Measurements from ENCODE around the gene TM9SF4.
"Not testable (repeated sequence)": the region's sequence is repeated elsewhere in the genome, so short reads cannot be mapped to it uniquely, and the experiment has no call there.

TM9SF4 gene

DNA sequence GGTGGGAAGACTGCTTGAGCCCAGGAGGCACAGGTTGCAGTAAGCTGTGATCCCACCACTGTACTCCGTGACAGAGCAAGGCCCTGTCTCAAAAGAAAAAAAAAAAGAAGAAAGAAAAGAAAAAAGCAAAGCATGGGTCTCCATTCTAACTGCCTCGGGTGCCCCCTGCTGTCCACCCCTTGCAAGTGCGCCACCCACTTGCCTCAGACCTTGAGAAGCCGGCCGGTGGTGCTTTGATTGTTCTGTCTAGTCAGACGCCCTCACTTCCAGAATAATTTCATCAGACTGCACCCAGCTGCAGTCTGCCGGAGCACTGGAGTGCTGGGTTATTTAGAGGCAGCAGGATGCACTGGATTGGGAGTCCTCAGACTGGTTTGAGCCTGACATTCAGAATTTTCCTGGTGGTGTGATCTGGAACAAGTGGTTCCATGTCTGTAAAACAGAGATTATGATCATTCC, 17.6 kb upstream of the TM9SF4 start:
- peak; percentile 56 for DNase-seq

DNA sequence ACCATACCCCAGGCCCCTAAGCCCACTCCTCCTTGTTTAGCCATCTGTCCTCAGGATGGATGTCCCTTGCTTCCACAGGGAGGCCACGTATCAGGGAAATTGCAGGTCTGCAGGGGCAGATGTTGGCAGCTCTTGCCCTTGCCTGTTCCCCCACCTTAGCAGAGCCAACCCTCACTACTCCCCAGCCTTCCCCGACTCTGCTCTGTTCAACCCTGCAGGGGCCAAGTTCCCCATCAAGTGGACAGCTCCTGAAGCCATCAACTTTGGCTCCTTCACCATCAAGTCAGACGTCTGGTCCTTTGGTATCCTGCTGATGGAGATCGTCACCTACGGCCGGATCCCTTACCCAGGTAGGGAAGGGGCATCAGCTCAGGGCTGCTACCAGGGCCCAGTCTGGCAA, 10.7 kb upstream of the TM9SF4 start:
- no peak for DNase-seq

DNA sequence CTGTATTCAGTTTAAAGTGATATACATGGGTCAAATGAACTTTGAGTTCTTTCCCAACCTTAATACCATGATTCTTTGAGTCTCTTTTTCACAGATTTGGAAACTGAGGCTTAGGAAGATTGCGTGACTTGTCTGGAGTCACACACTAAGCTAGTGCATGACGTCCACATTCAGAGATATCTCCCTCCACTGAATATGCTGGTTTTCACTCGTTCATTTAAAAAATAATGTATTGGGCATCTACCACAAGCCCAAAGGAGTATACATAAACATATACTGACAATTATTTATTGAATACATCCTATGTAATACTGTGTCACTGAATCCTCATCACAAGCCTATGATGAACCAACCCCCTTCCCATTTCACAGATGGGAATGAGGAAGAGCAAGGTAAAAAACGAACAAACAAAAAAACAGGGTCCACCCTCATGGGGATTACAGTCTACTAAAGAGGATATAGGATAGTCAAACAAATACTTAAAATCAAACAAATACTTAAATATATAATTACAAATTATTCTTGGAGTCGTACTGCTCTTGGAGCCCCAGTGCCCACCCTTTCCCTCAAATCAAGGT, 611 bp upstream of the TM9SF4 start:
- DNase-seq: no peak

DNA sequence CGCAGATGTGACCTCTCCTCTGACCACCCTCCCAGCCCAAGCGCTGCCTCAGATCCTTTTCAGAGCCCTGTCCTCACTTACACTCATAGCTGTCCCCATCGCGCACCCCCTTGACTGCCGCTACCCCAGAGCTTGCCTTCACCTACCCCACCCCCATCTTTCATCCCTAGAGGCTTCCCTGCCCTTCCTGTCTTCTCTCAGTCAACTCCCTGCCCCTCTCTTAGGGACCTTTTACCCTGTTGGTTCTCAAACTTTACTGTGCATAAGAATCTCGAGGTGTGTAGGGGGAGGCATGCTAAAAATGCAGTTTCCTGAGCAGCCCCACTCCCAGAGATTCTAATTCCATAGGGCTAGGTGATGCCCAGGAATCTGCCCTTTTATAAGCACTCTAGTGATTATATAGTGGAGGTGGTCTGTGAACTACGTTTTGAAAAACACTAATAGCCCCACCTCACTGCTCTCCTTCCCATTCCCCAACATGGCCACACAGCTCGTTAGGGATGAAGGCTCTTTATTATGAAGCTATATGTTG, 725 bp downstream of the TM9SF4 start:
- DNase-seq: no peak

DNA sequence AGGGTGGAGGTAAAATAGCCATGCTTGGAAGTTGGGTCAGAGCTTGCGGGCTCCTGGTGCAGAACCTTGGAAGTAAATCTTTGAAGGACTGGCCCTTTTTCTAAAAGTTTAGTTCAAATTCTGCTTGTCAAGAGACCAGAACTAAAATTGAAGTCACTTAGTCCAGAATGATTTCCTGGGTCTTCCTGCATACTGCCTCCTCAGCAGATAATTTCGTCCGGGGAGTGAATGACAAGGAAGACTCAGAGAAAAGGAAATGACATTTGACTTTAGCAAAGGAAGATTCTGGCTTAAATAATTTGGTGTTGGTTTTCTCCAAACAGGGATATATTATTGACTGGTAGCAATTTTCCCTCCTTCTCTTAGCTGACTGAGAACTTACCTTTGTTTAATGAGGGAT, 1.2 kb downstream of the TM9SF4 start:
- DNase-seq: no peak

DNA sequence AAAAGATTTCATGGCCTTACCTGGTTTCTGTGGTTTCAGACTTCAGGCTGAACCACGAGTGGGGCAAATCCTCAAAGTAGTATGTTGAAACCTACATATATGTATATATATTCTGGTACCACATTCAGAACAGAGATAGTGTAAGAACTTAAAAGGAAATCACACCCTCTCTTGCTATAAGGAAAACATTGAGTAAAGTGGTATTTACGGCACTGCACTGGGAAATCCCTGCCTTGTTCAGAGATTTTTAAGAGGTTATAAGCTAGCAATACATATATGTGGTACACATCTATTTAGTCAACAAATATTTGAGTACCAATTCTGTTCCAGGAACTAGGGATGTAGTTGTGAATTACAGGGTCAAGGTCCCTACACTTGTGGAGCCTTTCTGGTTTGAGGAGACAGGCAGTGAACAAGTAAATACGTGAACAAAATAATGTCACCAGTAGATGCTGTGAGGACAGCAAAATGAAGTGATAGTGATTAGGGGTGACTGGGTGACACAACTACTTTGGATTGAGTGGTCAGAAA, 1.7 kb downstream of the TM9SF4 start:
- DNase-seq: no peak

DNA sequence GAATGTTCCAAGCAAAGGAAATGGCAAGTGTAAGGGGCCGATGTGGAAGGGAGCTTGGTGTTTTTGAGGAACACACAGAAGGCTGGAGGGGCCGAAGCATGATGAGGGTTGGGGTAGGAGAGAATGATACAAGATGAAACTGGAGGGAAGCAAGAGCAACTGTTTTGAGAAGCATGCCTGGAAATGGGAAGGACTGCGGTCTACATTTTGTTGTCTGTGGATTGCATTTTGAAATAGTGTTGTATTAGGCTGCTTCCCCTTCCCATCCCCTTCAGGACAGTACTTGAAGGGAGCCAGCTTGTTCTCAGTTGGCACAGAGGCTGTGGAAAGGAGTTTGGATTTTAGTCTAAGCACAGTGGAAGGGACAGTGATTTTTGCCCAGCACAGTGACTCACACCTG, 2.2 kb downstream of the TM9SF4 start:
- no peak for DNase-seq

DNA sequence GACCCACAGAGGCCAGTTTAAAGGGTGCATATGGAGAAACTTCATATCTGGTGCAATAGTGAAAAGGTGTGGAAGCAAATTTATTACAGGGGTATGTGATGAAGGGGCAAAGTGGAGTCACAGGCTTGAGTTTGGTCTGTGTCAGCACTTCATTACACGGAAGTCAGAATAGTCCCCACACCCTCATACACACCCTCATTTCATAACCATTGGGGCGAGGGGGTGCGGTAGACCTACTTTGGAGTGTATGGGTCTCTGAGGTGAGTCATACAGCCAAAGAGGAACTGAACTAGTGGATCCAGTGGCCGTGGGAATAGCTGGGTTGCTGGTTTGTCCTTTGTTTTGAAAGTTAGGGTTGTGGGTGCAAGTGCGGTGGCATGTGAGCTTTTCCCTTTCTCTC, 3.3 kb downstream of the TM9SF4 start:
- DNase-seq: no peak

DNA sequence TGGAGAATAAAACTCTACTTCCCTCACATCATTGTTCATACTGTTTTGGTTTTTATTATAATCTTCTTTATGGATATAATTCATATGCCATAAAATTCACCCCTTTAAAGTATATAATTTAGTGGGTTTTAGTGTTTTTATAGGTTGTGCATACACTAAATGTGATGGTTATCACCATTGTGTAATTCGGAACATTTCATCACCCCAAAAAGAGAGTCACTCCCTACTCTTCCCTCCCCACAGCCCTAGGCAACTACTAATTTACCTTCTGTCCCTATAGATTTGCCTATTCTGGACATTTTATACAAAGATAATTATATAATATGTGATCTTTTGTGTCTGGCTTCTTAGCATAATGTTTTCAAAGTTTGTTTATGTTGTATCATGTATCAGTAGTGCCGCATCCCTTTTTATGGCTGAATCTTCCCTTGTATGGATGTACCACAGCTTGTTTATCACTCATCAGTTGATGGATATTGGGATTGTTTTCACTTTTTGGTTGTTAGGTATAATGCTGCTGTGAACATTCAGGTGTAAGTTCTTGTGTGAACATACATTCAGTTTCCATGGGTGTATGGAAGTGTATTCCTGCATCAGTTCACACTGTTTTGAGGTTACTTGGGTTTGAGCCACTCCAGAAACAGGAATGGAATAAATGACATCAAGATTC, 4.2 kb downstream of the TM9SF4 start:
- DNase-seq: no peak

DNA sequence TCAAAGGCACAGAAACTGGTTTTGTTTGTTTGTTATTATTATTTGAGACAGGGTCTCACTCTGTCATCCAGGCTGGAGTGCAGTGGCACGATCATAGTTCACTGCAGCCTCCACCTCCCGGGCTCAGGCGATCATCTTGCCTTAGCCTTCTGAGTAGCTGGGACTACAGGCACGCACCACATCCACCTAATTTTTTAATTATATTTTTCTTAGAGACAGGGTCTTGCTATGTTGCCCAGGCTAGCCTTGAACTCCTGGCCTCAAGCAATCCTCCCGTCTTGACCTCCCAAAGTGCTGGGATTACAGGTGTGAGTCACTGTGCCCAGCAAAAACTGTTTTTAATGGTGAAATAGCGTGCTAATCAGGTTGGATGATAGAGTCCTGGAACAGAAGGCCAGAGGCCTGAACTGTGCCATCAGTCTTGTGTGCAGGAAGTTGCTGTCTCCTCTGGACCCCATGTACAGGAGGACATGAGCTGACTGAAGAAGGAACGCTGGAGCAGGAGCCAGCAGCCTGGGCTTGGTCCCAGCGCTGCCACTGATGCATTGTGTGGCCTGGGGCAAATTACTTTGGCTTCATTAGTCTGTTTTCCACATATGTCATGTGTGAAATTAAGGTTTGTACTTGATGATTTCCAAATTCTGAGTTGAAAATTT, 4.9 kb downstream of the TM9SF4 start:
- DNase-seq: no peak

DNA sequence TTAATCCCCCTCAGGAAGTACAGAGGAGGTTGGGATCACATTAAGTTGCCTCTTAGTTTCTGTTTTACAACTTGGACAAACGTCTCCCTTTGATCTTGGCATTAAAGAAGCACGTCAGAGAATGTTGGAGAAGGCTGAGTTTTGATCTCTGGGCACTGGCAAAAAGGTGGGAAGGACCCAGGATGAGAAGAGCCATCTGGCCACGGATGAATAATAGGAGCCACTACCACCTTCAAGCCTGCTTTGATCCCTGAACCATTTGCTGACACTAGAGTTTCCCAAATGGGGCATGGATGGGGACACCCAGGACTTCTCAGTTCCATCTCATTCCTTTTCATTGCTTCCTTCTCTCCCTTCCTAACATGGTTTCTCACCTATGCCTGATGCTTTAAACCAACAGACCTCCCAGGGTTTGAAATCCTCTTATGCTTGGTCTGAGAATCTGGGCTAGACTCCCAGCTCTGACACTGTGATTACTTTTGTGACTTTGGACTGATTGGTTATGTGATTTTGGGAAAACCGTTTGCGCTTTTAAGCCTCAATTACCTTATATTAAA, 5.8 kb downstream of the TM9SF4 start:
- no peak for DNase-seq

DNA sequence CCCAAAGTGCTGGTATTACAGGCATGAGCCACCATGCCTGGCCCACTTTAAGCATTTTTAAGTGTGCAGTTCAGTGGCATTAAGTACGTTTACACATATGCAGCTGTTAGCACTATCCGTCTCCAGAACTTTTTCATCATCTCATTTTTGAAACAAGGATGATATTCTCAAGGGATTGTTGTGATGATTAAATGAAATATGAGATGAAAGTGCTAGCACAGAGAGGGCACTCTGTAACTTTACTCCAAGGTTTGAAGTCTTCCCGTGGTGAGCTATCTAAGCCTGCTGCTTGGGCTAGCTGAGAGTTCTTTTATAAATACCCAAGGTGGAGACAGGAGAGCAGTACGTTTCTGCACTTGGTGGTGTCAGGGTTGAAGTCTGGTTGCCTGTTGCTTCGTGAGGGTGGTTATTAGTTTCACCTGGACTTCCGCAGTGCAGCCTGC, 6.6 kb downstream of the TM9SF4 start:
- no peak for DNase-seq

DNA sequence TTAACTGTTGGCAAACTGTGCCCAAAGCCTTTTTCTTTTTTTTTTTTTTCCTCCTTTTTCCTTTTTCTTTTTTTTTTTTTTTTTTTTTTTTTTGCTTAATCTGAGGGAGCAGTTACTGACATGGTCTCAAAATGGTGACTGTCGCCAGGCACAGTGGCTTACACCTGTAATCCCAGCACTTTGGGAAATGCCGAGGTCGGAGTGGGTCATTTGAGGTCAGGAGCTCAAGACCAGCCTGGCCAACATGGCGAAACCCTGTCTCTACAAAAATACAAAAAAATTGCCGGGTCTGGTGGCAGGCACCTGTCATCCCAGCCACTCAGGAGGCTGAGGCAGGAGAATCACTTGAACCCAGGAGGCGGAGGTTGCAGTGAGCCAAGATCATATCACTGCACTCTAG, 7.3 kb downstream of the TM9SF4 start:
- DNase-seq: not testable (repeated sequence)

DNA sequence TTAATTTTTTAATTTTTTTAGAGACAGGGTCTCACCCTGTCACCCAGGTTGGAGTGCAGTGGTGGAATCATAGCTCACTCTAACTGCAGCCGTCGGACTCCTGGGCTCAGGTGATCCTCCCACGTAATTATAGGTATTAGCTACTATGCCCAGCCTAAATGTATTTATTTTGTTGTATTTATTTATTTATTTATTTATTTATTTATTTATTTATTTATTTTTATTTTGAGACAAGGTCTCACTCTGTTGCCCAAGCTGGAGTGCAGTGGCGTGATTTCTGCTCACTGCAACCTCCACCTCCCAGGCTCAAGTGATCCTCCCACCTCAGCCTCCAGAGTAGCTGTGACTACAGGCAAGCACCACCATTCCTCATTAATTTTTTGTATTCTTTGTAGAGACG, 8.9 kb downstream of the TM9SF4 start:
- DNase-seq: not testable (repeated sequence)

DNA sequence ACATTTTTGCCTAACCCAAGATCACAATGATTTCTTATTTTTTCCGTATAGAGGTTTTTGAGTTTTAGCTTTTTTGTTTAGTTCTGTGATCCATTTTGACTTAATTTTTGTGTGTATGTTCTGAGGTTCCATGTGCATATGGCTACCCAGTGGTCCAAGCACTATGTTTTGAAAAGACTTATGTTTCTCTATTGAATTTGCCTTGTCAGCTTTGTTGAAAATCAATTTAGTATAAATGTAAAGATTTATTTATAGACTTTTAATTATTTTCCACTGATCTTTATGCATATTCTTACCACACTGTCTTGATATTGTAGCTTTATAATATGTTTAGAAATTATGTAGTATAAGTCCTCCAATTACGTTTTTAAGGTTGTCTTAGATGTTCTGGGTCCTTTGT, 10.2 kb downstream of the TM9SF4 start:
- no peak for DNase-seq

DNA sequence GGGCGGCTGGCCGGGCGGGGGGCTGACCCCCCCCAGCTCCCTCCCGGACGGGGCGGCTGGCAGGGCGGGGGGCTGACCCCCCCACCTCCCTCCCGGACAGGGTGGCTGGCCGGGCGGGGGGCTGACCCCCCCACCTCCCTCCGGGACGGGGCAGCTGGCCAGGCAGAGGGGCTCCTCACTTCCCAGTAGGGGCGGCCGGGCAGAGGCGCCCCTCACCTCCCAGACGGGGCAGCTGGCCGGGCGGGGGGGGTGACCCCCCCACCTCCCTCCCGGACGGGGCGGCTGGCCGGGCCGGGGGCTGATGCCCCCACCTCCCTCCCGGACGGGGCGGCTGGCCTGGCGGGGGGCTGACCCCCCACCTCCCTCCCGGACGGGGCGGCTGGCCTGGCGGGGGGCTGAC, 12.4 kb downstream of the TM9SF4 start:
- DNase-seq: not testable (repeated sequence)

DNA sequence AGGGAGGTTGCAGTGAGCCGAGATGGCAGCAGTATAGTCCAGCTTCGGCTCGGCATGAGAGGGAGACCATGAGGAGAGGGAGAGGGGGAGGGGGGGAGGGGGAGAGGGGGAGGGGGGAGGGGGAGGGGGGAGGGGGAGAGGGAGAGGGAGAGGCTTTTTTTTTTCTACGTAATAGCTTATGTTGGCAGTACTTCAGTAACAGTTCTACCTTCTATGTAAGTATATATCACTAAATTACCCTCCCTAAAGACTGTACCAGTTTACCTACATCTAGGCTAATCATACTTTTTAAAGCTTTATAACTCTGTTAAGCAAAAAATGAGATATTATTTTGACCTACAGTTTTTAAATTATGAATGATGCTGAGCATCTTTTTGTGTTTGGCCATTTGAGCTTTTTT, 13.6 kb downstream of the TM9SF4 start:
- DNase-seq: no peak

DNA sequence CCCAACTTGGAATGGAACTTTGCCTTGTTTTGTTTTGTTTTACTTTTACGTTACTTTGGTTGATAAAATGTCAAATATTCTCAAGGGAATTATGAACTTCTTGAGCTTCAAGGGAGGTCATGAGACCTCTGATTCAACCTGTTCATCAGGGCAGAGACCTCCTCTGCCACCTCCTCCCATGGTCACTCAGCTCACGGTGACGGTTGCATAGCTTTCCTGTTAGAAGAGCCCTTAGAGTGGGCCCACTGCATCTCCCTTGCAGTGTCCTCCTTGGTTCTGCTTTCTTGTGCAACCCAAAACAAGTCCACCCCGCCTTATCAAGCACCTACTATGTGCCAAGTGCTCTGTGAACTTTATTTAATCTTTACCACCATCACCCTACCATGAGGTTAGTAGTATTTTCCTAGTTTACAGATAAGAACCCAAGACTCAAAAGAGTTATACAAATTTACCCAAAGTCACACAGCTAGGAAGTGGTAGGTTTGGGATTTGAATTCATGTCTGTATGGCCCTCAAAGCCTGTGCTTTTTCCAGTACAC, 15.5 kb downstream of the TM9SF4 start:
- no peak for DNase-seq

DNA sequence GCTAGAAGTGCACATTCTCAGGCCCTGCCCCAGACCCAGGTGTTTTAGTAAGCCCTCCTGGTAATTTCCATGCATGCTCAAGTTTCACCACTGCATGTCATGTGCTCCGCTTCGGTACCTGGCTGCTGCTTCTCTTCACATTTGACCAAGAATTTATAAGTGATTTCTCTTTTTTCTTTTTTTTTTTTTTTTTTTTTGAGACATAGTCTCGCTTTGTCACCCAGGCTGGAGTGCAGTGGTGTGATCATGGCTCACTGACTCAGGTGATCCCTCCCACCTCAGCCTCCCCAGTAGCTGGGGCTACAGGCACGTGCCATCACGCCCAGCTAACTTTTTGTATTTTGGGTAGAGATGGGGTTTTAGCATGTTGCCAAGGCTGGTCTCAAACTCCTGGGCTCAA, 16.0 kb downstream of the TM9SF4 start:
- no peak for DNase-seq

DNA sequence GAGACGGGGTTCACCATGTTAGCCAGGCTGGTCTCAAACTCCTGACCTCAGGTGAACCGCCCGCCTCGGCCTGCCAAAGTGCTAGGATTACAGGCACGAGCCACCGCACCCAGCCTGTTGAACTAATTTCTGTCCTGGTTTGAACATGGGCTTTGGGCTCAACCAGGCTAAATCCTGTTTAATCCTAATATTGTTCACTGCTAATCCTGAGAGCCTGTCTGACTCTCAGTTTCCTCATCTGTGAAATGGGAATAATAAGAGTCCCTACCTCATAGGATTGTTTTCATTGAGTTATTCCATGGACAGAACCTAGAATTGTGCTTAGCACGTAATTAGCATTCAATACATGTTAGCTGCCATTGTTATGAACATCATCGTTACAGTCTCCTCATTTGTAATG, 17.4 kb downstream of the TM9SF4 start:
- no peak for DNase-seq

DNA sequence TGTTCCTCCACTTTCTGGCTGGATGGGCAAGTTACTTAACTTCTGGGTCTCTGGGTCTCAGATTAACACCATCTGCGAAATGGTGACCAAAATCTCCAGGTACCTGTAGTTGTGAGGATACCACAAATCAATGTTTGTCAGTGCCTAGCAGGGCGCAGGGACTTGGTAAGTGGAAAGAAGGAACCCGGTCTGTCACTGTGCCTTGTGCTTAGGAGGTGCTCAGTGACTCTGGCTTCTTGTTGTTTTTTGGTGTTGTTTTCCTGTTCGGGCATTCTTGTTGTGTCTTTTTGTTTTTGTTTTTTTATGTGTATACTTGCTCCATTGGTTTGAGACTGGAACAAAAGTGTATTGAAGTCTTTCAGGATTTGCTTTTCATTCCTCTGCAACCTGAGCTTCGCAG, 17.8 kb downstream of the TM9SF4 start:
- DNase-seq: no peak

DNA sequence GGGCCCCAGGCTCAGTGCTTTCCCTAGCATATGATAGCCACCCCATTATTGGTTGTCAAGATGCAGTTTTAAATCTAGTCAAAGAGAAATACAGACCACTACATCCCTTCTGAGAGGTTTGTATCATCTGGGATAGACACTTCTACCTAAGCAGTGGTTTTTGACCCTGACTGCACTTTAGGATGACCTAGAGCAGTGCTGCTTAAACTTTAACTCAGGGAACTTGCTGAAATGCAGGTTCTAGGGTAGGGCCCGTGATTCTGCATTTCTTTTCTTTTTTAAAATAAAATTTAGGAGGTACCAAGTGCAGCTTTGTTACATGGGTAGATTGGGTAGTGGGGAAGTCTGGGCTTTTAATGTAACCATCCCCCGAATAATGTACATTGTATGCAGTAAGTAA, 18.7 kb downstream of the TM9SF4 start:
- no peak for DNase-seq

DNA sequence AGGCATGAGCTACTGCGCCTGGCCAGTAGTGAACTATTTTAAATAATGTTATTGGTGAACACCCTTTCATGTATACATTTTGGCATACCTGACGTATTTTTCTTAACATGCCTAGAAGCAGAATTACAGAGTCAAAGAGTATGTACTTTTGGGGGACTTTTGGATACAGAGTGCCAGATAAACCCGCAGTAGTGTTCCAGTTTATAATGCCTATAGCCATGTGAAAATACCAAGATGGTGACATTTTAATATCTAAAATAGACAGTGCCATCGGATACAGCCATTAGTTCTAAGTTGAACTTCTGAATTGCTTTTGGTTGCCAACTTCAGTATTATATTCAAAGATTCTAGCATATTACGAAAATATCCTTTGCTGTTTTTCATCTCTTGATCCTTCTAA, 20.3 kb downstream of the TM9SF4 start:
- DNase-seq: no peak
